HEK293 (cell line): ENCODE data around the gene GJA5.

Experiments
- CTCF ChIA-PET: fragments of 350-600 bp; formaldehyde crosslinking; extraction: SDS; loops from one replicate; lab custom pipeline; 2021; ENCODE audit warnings: antibody characterized with exemption; lab: Yijun Ruan, JAX
- POLR2A ChIA-PET: fragments of 300-600 bp; formaldehyde crosslinking; extraction: SDS; loops from one replicate; lab custom pipeline; 2020; ENCODE audit warnings: antibody characterized with exemption, inconsistent platforms; lab: Yijun Ruan, JAX
- H3K27ac ChIP-seq: fragments of 200-500 bp; sonication (Bioruptor generic); 2 replicates; pipeline ENCODE4 v1.5.1; 2014; ENCODE audit warnings: low read depth, low read length, control low read depth, inconsistent platforms; ENCODE audit errors: extremely low read depth
- H3K36me3 ChIP-seq, 2 experiments: fragments of 200-500 bp in 1 of 2; sonication (Bioruptor generic) in 1 of 2; 1 replicate in 1 of 2; 2 replicates in 1 of 2; pipeline ENCODE4 v1.5.1; 2014 to 2017; ENCODE audit warnings: inconsistent platforms in 2 of 2, low read length in 2 of 2; ENCODE audit not compliant: control insufficient read depth in 2 of 2, insufficient read depth in 1 of 2
- H3K4me1 ChIP-seq: fragments of 200-500 bp; sonication (Bioruptor generic); 2 replicates; pipeline ENCODE4 v1.5.1; 2014; ENCODE audit warnings: mild to moderate bottlenecking, low read length, inconsistent platforms; ENCODE audit not compliant: control insufficient read depth, insufficient read depth
- H3K4me3 ChIP-seq: 2 replicates; pipeline ENCODE4 v1.5.1; 2011; ENCODE audit warnings: low read depth, mild to moderate bottlenecking, control low read depth, low read length, moderate library complexity
- H3K9me3 ChIP-seq: fragments of 200-500 bp; sonication (Bioruptor generic); 2 replicates; pipeline ENCODE4 v1.5.1; 2014; ENCODE audit warnings: low read depth, low read length, inconsistent platforms; ENCODE audit not compliant: control insufficient read depth, insufficient read depth
- BCL11B ChIP-seq: fragments of 450-650 bp; formaldehyde crosslinking; IDR thresholded peaks from 2 replicates; pipeline ENCODE4 v1.5.1; 2016; ENCODE audit warnings: low read depth, missing biosample characterization, missing genetic modification characterization
- EGR2 ChIP-seq: fragments of 450-650 bp; formaldehyde crosslinking; IDR thresholded peaks from 2 replicates; pipeline ENCODE4 v1.5.1; 2016; ENCODE audit warnings: low read depth, missing biosample characterization, missing genetic modification characterization
- MZF1 ChIP-seq: fragments of 450-650 bp; formaldehyde crosslinking; IDR thresholded peaks from 2 replicates; pipeline ENCODE4 v1.5.1; 2017; ENCODE audit warnings: missing biosample characterization, missing genetic modification characterization, borderline replicate concordance
- OVOL3 ChIP-seq: fragments of 450-650 bp; formaldehyde crosslinking; IDR thresholded peaks from 2 replicates; pipeline ENCODE4 v1.5.1; 2016; ENCODE audit warnings: missing biosample characterization, missing genetic modification characterization
- RBAK ChIP-seq: fragments of 450-650 bp; formaldehyde crosslinking; IDR thresholded peaks from 2 replicates; pipeline ENCODE4 v1.5.1; 2016; ENCODE audit warnings: missing biosample characterization, missing genetic modification characterization
- TCF7L2 ChIP-seq: IDR thresholded peaks from 2 replicates; pipeline ENCODE4 v1.6.1; 2011; ENCODE audit warnings: low read depth, mild to moderate bottlenecking, inconsistent platforms, low read length, moderate library complexity, borderline replicate concordance
- TRIM28 ChIP-seq: IDR thresholded peaks from 2 replicates; pipeline ENCODE4 v1.6.1; 2011; ENCODE audit warnings: low read length, control low read depth, borderline replicate concordance
- ZBTB17 ChIP-seq: fragments of 450-650 bp; formaldehyde crosslinking; IDR thresholded peaks from 2 replicates; pipeline ENCODE4 v1.5.1; 2016; ENCODE audit warnings: missing biosample characterization, missing genetic modification characterization
- ZEB2 ChIP-seq: fragments of 450-650 bp; formaldehyde crosslinking; IDR thresholded peaks from 2 replicates; pipeline ENCODE4 v1.5.1; 2016; ENCODE audit warnings: missing biosample characterization, missing genetic modification characterization
- ZNF121 ChIP-seq: fragments of 450-650 bp; formaldehyde crosslinking; IDR thresholded peaks from 2 replicates; pipeline ENCODE4 v1.5.1; 2016; ENCODE audit warnings: missing biosample characterization, missing genetic modification characterization
- ZNF155 ChIP-seq: fragments of 450-650 bp; formaldehyde crosslinking; IDR thresholded peaks from 2 replicates; pipeline ENCODE4 v1.5.1; 2016; ENCODE audit warnings: missing biosample characterization, missing genetic modification characterization
- ZNF223 ChIP-seq: fragments of 450-650 bp; formaldehyde crosslinking; IDR thresholded peaks from 2 replicates; pipeline ENCODE4 v1.5.1; 2016; ENCODE audit warnings: missing biosample characterization, missing genetic modification characterization
- ZNF24 ChIP-seq: fragments of 450-650 bp; formaldehyde crosslinking; IDR thresholded peaks from 2 replicates; pipeline ENCODE4 v1.5.1; 2016; ENCODE audit warnings: missing biosample characterization, missing genetic modification characterization
- ZNF394 ChIP-seq: fragments of 450-650 bp; formaldehyde crosslinking; IDR thresholded peaks from 2 replicates; pipeline ENCODE4 v1.5.1; 2016; ENCODE audit warnings: missing biosample characterization, missing genetic modification characterization, mild to moderate bottlenecking, moderate library complexity, borderline replicate concordance
- ZNF416 ChIP-seq: fragments of 450-650 bp; formaldehyde crosslinking; IDR thresholded peaks from 2 replicates; pipeline ENCODE4 v1.5.1; 2016; ENCODE audit warnings: missing biosample characterization, missing genetic modification characterization
- ZNF426 ChIP-seq: fragments of 450-650 bp; formaldehyde crosslinking; IDR thresholded peaks from 2 replicates; pipeline ENCODE4 v1.5.1; 2017; ENCODE audit warnings: missing biosample characterization, missing genetic modification characterization, mild to moderate bottlenecking, inconsistent platforms, moderate library complexity
- ZNF623 ChIP-seq: fragments of 450-650 bp; formaldehyde crosslinking; IDR thresholded peaks from 2 replicates; pipeline ENCODE4 v1.5.1; 2016; ENCODE audit warnings: missing biosample characterization, missing genetic modification characterization
- ZNF654 ChIP-seq: fragments of 450-650 bp; formaldehyde crosslinking; IDR thresholded peaks from 2 replicates; pipeline ENCODE4 v1.5.1; 2016; ENCODE audit warnings: low read depth, missing biosample characterization, missing genetic modification characterization
- ZNF664 ChIP-seq: fragments of 450-650 bp; formaldehyde crosslinking; IDR thresholded peaks from 2 replicates; pipeline ENCODE4 v1.5.1; 2016; ENCODE audit warnings: missing biosample characterization, missing genetic modification characterization
- ZNF76 ChIP-seq: fragments of 450-650 bp; formaldehyde crosslinking; IDR thresholded peaks from 2 replicates; pipeline ENCODE4; 2016; ENCODE audit warnings: low read depth, missing biosample characterization, missing genetic modification characterization, borderline replicate concordance
- ZNF843 ChIP-seq: fragments of 450-650 bp; formaldehyde crosslinking; IDR thresholded peaks from 2 replicates; pipeline ENCODE4 v1.5.1; 2016; ENCODE audit warnings: missing biosample characterization, missing genetic modification characterization
- TF ChIP-seq, protein P1 (sequence below): fragments of 450-650 bp; formaldehyde crosslinking; IDR thresholded peaks from 2 replicates; pipeline ENCODE4 v1.5.1; 2016; ENCODE audit warnings: missing biosample characterization, missing genetic modification characterization
- TF ChIP-seq, protein P2 (sequence below): sonication (generic); formaldehyde crosslinking; IDR thresholded peaks from 2 replicates; pipeline ENCODE4 v1.8.1; 2022; ENCODE audit warnings: mild to moderate bottlenecking, moderate library complexity, missing genetic modification reagents
- TF ChIP-seq, protein P3 (sequence below): fragments of 450-650 bp; formaldehyde crosslinking; IDR thresholded peaks from 2 replicates; pipeline ENCODE4 v1.5.1; 2016; ENCODE audit warnings: missing biosample characterization, missing genetic modification characterization
- TF ChIP-seq, protein P4 (sequence below): fragments of 450-650 bp; formaldehyde crosslinking; IDR thresholded peaks from 2 replicates; pipeline ENCODE4 v1.5.1; 2016; ENCODE audit warnings: missing biosample characterization, missing genetic modification characterization
- TF ChIP-seq, protein P5 (sequence below): fragments of 450-650 bp; formaldehyde crosslinking; IDR thresholded peaks from 2 replicates; pipeline ENCODE4 v1.5.1; 2016; ENCODE audit warnings: missing biosample characterization, missing genetic modification characterization

Gene GJA5

DNA sequence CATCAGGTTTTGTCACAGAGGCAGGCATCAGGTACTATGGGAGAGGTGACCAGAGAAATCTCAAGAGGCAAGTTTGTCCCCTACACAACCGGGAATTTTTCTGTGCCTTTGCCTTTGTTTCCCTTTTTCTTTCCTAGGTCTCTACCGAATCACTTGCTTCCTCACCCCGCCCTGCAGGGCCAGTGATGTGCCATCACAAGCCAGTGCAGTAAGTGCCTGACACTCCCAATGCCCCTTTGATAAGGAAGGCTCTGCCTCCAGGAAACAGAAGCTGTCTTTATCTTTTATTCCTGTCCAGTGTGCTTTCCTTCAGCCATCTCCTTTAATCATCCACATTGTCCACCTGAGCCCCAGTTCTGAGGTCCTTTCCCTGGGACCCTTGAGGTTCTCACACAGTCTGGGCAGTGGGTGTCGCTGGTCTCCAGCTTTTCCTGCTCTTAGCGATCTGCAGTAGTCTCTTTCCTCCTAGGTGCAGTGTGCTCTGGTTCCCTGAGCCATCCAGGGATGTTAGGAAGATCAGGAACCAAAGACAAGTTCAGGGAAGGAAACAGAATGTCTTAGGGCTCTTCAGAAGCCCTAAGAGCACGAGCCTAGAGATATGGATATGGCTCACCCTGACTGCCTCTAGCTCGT lies 36.6 kb downstream of the GJA5 start (continued):
- TF ChIP-seq, protein P1, sequence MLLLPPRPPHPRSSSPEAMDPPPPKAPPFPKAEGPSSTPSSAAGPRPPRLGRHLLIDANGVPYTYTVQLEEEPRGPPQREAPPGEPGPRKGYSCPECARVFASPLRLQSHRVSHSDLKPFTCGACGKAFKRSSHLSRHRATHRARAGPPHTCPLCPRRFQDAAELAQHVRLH (tag by site-specific recombination): no peak
- no peak for TF ChIP-seq ZNF155 (tag by site-specific recombination)
- TF ChIP-seq ZBTB17 (tag by site-specific recombination): peak; percentile 93
- TF ChIP-seq ZNF654 (tag by site-specific recombination): peak; percentile 83
- TF ChIP-seq ZNF843 (tag by site-specific recombination): no peak
- TF ChIP-seq, all 188 proteins: peak for 3

DNA sequence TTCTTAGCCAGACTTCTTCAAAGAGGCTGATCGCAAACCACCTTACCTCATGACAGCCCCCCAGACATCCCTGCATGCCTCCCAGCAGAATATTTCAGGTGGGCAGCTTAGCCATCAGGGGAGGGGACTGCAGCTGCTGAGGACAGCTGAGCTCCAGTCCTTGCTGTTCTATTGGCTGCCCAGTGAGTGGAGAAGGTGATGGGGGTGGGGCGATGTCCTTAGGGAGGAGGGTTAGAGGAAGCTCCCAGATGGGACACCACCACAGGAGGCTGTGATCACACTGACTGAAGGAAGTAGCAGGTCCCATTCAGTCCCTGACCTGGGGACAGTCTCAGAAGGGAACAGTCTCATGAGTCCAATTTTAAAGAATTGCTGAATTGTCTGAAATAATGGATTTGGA lies 38.3 kb downstream of the GJA5 start:
- H3K9me3 ChIP-seq: no peaks in the 10 kb centered on the region
- no peak for TF ChIP-seq ZNF24
- no peak for TF ChIP-seq ZNF426 (tag by site-specific recombination)
- TF ChIP-seq ZNF121 (tag by site-specific recombination): no peak
- TF ChIP-seq, protein P2, sequence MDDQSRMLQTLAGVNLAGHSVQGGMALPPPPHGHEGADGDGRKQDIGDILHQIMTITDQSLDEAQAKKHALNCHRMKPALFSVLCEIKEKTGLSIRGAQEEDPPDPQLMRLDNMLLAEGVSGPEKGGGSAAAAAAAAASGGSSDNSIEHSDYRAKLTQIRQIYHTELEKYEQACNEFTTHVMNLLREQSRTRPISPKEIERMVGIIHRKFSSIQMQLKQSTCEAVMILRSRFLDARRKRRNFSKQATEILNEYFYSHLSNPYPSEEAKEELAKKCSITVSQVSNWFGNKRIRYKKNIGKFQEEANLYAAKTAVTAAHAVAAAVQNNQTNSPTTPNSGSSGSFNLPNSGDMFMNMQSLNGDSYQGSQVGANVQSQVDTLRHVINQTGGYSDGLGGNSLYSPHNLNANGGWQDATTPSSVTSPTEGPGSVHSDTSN (CRISPR knock-in tag): no peak
- no peak for TF ChIP-seq ZNF623 (tag by site-specific recombination)
- no peak for TF ChIP-seq RBAK (tag by site-specific recombination)
- TF ChIP-seq OVOL3 (tag by site-specific recombination): no peak
- no peak for TF ChIP-seq ZNF416 (tag by site-specific recombination)
- no peak for TF ChIP-seq TCF7L2
- TF ChIP-seq ZNF76 (tag by site-specific recombination): no peak
- TF ChIP-seq ZNF664: no peak
- no peak for TF ChIP-seq EGR2 (tag by site-specific recombination)
- TF ChIP-seq ZNF223: no peak
- TF ChIP-seq, all 188 proteins: peak for 0
- no peaks in the 10 kb centered on the region for H3K36me3 ChIP-seq
- no peak overlapping the region for H3K27ac ChIP-seq
- CTCF ChIA-PET: interaction anchor here (0.7 to 6.9 kb wide), 4 partner anchors 81 to 170 kb away, joined by 3 to 71 read pairs (median 4); no protein-coding TSS in a partner anchor
- no peak overlapping the region for H3K4me3 ChIP-seq
- no peaks in the 10 kb centered on the region for H3K4me1 ChIP-seq
- POLR2A ChIA-PET: no interaction called here

DNA sequence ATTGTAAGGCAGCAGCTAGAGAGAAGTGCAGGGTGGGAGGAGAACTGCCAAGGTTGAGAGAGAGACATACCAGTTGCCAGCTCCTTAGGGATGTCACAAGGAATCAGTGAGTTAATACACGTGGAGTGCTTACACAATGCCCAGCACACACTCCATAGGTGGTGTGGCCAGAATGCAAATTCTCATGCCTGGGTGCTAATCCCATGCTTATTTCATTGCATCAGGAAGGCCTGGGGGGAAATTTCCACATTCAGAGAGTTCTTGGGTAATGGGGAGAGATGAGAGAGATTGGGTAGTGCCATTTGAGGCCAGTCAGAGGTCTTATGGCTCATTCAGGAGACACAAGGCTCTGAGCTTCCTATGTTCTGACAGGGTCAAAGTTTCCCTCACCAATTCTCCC lies 38.7 kb downstream of the GJA5 start:
- no peaks in the 10 kb centered on the region for H3K4me1 ChIP-seq
- ChIA-PET POLR2A (no interaction called here), CTCF (interaction anchor here (0.7 to 6.9 kb wide), 4 partner anchors 80 to 170 kb away, joined by 3 to 71 read pairs (median 4); no protein-coding TSS in a partner anchor)
- H3K4me3 ChIP-seq: no peak overlapping the region
- no peaks in the 10 kb centered on the region for H3K9me3 ChIP-seq
- no peak overlapping the region for H3K27ac ChIP-seq
- no peaks in the 10 kb centered on the region for H3K36me3 ChIP-seq
- TF ChIP-seq, protein P3, sequence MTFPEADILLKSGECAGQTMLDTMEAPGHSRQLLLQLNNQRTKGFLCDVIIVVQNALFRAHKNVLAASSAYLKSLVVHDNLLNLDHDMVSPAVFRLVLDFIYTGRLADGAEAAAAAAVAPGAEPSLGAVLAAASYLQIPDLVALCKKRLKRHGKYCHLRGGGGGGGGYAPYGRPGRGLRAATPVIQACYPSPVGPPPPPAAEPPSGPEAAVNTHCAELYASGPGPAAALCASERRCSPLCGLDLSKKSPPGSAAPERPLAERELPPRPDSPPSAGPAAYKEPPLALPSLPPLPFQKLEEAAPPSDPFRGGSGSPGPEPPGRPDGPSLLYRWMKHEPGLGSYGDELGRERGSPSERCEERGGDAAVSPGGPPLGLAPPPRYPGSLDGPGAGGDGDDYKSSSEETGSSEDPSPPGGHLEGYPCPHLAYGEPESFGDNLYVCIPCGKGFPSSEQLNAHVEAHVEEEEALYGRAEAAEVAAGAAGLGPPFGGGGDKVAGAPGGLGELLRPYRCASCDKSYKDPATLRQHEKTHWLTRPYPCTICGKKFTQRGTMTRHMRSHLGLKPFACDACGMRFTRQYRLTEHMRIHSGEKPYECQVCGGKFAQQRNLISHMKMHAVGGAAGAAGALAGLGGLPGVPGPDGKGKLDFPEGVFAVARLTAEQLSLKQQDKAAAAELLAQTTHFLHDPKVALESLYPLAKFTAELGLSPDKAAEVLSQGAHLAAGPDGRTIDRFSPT: no peak
- TF ChIP-seq ZEB2 (tag by site-specific recombination) (no peak), TRIM28 (no peak), EGR2 (tag by site-specific recombination) (no peak), ZNF394 (tag by site-specific recombination) (no peak), BCL11B (no peak), MZF1 (tag by site-specific recombination) (no peak)
- TF ChIP-seq, protein P4, sequence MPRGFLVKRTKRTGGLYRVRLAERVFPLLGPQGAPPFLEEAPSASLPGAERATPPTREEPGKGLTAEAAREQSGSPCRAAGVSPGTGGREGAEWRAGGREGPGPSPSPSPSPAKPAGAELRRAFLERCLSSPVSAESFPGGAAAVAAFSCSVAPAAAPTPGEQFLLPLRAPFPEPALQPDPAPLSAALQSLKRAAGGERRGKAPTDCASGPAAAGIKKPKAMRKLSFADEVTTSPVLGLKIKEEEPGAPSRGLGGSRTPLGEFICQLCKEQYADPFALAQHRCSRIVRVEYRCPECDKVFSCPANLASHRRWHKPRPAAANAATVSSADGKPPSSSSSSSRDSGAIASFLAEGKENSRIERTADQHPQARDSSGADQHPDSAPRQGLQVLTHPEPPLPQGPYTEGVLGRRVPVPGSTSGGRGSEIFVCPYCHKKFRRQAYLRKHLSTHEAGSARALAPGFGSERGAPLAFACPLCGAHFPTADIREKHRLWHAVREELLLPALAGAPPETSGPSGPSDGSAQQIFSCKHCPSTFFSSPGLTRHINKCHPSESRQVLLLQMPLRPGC (tag by site-specific recombination): no peak
- TF ChIP-seq, protein P5, sequence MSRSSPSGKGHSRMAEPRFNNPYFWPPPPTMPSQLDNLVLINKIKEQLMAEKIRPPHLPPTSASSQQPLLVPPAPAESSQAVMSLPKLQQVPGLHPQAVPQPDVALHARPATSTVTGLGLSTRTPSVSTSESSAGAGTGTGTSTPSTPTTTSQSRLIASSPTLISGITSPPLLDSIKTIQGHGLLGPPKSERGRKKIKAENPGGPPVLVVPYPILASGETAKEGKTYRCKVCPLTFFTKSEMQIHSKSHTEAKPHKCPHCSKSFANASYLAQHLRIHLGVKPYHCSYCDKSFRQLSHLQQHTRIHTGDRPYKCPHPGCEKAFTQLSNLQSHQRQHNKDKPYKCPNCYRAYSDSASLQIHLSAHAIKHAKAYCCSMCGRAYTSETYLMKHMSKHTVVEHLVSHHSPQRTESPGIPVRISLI (tag by site-specific recombination): no peak
